Measurements from ENCODE around the gene WNT2.

Gene WNT2

DNA sequence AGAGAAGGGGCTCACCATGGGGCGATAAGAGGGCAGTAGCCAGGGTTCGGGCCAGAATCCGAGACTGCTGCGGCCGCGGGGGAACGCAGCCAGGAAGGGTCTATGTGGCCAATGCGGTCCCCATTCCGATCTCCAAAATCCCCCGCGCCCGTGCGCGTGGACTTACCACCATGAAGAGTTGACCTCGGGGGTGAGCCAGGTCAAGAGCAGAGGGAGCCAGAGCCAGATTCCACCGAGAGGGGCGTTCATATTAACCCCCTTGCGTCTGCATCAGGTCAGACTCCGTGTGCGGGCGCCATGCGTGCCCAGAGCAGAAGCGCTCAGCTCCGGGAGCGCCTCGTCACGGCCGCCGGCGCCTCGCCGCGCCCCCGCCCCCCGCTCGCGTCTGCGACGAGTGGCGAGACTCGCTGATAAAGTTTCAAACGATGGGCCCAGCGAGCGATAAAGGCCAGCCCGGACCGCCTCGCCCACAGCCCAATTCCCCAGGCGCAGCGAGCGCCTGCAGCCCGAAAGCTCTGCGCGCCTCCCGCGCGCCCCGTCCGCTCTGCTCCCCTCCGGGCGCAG is at the start of gene WNT2:
Gene WNT2, minus strand, starts transcription at position 318 of the 564 bp plus-strand sequence. Its CDS starts 69 bp downstream, at position 249.
- TF ChIP-seq ZNF274 (IDR thresholded peaks at IDR 0.05; ENCODE audit: low read depth, low read length), result no peak
- H3K4me3 ChIP-seq (ENCODE audit: low read length), result no peak within 1 kb of the TSS

DNA sequence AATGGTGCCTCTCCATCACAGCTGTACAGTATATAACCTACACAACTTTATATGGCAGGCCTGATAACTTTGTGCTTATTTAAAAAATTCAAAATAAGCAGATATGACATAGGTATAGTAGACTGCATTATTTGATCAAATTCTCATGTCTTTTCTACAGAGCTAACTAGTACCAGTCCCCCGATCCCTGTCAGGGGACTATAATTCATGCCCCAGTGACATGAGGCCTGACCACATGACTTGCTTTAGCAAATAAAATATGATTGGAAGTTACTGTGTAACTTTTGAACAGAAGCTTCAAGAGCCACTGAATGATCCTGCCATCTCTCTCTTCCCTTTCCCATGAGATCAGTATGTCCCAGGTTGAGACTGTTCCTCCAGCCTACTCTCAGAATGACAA is 49.2 kb upstream of the WNT2 start:
- TF ChIP-seq ZNF274 (IDR thresholded peaks at IDR 0.05; ENCODE audit: low read depth, low read length), result no peak
- no peak overlapping the region for H3K4me3 ChIP-seq (ENCODE audit: low read length)

DNA sequence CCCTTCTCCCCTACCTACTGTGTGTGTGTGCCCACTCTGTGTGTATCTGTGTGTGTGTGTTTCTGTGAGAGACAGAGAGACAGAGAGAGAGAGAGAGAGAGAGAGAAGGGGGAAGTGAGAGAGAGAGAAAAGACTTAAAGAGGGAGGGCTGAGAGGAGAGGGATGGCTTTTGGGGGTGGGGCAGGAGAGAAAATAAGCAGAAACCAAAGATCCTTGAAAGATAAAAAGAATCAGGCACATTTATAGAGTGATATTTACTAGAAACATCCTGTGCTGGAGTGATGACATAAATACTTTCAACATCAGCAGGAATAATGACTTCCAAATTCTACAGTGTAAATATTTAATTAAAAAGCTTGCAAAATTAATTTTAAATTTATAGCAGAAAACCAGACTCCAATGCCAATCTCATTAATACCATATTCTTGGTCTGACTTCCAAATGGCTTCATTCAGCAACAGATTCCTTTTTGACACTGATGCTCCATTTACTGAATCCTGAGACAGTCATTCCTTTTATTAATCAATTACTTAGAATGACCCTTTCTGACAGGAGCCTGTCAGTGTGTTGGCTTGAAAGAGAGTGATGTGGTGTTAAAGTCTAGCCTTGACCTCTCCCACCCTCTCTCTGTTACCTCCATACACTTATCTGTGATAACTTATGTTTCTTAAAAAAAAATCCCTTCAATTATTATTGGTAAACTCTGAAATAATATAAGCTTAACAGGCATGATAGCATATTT is 41.7 kb upstream of the WNT2 start:
- no peak for TF ChIP-seq ZNF274 (IDR thresholded peaks at IDR 0.05; ENCODE audit: low read depth, low read length)
- no peak overlapping the region for H3K4me3 ChIP-seq (ENCODE audit: low read length)

DNA sequence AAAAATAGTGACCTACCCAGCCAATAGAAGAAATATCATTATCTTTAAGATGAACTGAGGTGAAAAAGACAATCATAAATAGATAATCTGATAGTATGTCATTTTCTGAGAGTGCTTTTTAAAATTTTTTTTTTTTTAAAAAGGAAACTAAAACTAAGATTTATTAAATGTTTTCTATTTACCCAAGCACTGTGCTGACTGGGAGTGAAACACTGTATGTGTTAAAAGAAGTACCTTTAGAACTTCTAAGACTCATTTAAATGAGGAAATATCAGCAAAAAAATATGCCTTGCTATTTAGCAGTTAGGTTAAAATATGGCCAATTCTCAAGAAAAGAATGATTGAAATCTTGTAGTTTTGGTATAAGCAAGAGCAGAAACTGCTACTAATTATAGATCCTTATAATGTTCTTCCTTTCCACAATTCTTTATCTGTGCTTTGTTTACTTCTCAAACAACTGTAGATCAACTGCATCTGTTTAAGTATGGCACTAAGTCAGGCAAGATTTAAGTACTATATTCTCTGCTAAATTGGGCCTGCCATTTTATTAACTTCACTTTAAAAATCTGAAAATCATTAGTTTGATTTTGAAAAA is 39.5 kb upstream of the WNT2 start:
- H3K4me3 ChIP-seq (ENCODE audit: low read length), result no peak overlapping the region
- no peak for TF ChIP-seq ZNF274 (IDR thresholded peaks at IDR 0.05; ENCODE audit: low read depth, low read length)

DNA sequence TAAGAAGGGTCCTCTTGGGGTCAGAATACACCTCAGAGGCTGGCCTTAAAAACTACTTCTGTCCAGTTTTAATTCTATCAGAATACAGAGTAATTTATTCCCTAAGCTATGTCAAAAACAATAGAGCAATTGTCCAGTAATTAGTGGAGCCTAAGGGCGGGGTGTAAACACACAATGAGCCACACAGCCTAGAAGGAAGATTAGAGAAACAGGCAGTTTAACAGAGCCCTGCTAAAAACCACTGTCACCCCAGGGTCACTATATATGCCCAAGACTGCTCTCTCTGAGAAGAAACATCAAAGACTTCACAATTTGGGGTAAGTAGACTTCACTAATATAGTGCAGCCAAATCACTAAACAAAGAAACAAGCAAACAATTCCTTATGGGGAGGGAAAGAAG is 27.2 kb upstream of the WNT2 start:
- no peak for TF ChIP-seq ZNF274 (IDR thresholded peaks at IDR 0.05; ENCODE audit: low read depth, low read length)
- H3K4me3 ChIP-seq (ENCODE audit: low read length), result no peak overlapping the region

DNA sequence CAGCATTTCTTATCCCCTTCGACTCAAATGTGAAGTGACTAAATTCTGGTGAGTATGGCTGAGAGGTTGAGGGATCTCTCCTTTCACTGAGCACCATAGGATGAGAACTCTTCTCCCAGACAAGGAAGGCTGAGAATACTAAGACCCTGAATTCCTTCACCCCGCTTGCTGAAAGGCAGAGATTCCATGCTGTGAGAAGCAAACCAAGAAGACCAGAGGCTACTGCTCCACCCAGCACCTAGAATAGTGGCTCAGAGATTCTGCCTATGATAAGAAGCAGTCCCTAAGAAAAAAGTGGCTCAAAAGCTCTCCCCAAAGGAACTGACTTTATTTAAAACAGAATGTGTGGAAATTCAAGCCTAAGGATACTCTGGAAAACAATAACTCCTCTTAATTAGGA is 26.7 kb upstream of the WNT2 start:
- no peak overlapping the region for H3K4me3 ChIP-seq (ENCODE audit: low read length)
- no peak for TF ChIP-seq ZNF274 (IDR thresholded peaks at IDR 0.05; ENCODE audit: low read depth, low read length)

DNA sequence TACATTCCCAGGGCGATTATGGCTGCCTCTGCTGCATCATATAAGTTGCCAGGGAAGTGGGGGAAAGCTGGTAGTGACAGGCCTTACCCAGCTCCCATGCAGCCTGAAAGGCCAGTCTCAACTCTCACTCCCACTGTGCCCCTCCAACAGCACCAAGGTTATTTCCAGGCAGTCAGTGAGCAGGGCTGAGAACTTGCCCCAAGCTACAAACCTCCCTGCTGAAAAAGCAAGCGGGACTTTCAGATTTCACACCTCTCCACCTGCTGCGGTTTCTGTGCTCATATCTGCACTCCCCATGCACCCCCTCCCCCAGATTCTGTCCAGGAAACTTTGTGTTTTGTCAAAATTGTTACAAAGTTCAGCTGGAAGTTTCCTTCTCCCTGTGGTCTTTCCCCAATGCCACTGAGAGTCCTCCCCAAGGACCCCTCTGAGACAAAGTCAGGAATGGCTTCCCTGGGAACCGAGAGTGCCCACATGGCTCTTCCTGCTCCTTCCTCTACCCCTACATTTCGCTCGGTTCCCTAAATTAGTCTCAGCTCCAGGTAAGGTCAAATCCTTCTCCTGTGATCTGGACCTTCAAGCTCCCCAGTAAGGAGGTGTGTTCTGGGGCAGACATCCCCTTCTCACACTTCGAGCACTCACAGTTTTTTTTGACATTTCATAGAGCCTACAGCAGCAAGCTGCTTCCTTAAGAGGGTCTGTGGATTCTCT is 25.3 kb upstream of the WNT2 start:
- H3K4me3 ChIP-seq (ENCODE audit: low read length), result no peak overlapping the region
- TF ChIP-seq ZNF274 (IDR thresholded peaks at IDR 0.05; ENCODE audit: low read depth, low read length), result no peak

DNA sequence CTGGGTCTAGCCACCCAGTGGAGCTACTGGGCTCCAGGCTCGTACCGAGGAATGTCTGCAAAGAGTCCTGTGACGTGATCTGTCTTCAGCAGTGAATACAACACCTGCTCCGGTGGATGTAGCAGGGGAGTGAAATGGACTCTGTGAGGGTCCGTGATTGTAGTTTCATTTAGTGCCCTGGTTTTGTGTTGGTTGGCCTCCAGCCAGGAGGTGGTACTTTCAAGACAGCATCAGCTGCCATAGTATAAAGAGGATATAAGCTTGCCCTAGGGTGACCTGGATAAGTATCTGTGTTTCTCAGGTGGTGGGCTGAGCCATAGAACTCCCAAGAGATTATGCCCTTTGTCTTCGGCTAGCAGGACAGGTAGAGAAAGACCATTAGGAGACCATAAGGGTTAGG is 24.6 kb upstream of the WNT2 start:
- no peak overlapping the region for H3K4me3 ChIP-seq (ENCODE audit: low read length)
- TF ChIP-seq ZNF274 (IDR thresholded peaks at IDR 0.05; ENCODE audit: low read depth, low read length), result no peak

DNA sequence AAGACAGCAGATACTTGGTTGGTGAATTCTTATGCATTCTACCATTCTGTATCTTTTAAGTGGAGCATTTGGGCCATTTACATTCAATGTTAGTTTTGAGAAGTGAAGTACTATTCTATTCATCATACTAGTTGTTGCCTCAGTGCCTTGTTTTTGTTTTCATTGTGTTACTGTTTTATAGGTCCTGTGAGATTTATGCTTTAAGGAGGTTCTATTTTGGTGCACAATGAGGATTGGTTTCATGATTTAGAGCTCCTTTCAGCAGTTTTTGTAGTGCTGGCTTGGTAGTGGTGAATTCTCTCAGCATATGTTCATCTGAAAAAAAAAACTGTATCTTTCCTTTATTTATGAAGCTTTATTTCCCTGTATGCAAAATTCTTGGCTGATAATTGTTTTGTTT is 23.3 kb upstream of the WNT2 start:
- no peak for TF ChIP-seq ZNF274 (IDR thresholded peaks at IDR 0.05; ENCODE audit: low read depth, low read length)
- no peak overlapping the region for H3K4me3 ChIP-seq (ENCODE audit: low read length)

DNA sequence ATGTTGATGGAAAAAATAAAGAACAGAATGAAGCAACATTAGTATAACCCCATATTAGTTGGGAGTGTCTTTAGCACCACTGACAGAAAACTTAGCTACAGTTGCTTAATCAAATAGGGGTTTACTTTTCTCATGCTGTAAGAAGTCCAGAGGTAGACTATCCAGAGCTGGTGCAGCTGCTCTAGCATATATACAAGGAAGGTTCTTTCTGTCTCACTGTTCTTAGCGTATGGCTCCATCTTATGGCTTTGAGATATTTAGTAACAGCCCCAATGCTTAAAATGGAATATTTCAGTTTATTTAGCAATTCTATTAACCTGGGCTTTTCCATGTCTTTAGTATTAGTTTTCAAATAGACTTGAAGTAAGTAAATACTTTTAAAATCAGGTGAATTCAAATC is 15.2 kb upstream of the WNT2 start:
- TF ChIP-seq ZNF274 (IDR thresholded peaks at IDR 0.05; ENCODE audit: low read depth, low read length), result no peak
- H3K4me3 ChIP-seq (ENCODE audit: low read length), result no peak overlapping the region

DNA sequence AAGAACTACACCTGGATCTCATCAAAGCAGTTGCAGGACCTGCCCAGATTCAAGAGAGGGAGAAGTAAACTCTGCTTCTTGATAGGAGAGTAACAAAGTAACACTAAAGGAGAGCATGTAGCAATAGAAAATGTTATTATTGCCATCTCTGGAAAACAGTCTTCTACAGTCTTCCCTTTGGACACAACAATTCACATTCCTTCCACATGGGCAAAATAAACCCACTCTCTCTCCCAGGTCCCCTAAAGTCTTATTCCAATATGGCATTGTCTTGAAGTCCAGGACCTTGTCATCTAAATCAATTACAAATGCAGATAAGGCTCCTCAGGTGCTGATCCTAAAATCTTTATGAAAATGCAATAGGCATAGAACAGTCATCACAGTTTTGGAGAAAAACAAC is 10.3 kb upstream of the WNT2 start:
- no peak for TF ChIP-seq ZNF274 (IDR thresholded peaks at IDR 0.05; ENCODE audit: low read depth, low read length)
- H3K4me3 ChIP-seq (ENCODE audit: low read length), result no peak overlapping the region

DNA sequence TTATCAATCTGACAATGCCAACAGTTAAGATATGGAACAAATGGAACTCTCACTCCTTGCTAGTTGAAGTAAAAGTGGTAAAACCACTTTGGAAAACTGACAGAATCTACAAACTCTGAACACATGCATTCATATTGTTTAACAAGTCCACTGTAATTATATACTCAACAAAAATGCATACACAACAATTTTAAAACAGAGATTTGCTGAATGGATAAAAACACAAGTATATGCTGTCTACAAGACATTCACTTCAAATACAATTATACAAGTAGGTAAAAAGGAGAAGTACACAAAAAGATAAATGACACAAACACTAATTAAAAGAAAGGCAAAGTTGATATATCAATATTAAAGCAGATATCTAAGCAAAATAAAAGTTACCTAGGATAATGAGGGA is 9.2 kb upstream of the WNT2 start:
- H3K4me3 ChIP-seq (ENCODE audit: low read length), result no peak overlapping the region
- no peak for TF ChIP-seq ZNF274 (IDR thresholded peaks at IDR 0.05; ENCODE audit: low read depth, low read length)

DNA sequence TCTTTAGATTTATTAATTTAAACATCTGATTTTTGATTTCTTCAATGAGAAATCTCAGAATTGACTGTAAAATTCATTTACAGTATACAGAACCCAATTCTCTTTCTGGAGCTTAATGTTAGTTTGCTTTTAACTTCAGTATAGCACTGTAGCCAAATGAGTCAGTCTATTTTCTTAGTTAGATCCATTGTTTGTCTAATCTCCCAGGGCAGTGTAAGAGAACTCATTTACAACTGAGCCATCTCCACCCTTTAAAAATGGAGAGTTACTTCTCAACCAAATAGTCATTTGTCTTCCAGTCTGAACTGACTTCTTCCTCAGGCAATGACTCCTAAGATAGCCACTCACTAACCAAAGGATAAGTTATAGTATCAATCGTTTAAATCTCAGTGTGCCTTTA is 3.0 kb upstream of the WNT2 start:
- no peak for TF ChIP-seq ZNF274 (IDR thresholded peaks at IDR 0.05; ENCODE audit: low read depth, low read length)
- H3K4me3 ChIP-seq (ENCODE audit: low read length), result no peak overlapping the region

DNA sequence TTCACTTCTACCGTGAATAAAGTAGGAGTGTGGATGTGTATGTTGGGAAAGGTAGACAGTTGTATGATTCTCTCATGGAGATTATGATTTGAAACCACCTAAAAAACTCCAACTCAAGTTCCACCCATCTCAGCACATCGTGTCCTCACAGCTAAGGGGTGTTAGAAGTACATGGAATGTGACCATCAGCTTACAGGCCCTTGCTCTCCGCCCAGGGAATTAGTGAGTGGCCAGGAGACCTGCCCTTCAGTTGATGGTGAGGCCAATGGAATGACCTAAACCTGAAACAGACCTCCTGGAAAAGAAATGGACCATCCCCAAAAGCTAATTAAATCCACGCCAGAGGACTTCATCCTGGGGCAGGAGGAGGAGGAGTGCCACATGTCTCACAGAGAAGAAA is 2.1 kb upstream of the WNT2 start:
- no peak for TF ChIP-seq ZNF274 (IDR thresholded peaks at IDR 0.05; ENCODE audit: low read depth, low read length)
- H3K4me3 ChIP-seq (ENCODE audit: low read length), result no peak overlapping the region
